Measurements from ENCODE around the gene PCBP3. TPM values are rescaled to one million over a fixed set of nuclear protein-coding genes. Genes with fewer than 3 reads are reported as not detected.

The PCBP3 gene
- total RNA-seq, 1 donor: 1.1 TPM

DNA sequence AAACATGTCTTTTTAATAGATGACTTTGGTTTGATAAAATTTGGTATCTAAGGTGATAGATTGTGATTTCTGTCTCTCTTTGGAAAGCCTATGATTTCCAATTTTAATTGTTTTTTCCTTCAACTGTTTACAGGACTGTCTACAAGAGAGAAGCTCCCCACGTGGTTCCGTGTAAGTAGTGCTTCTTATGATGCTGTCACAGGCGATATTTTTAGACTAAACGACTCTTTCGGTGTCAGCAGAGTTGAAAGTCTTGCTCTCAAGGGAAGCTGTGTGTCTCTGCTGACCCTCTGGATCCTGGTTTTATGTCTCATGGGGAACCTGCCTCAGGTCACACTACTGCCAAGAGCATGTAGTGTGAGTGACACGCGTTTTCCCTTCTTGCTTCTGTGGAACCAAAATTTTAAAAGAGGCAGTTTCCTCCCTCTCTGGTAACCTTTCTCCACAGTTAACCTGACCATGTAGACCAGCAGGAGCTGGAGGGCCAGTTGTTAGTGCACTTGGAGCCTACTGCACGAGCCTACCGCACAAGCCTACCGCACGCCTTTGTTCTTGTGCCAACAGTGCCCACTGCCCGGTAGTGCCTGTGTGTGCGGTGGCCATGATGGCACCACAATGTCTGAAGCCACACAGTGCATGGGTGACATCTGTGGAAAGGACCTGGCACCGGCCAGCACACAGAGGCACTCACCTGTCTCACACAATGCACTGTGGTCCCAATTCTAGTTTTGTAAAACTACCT lies 91.9 kb downstream of the PCBP3 start:
- no peak for TF ChIP-seq CTCF (IDR thresholded peaks at IDR 0.05; ENCODE audit: extremely low read depth, low read depth, low read length)

GRCh38 chr21:45736042-45736689 lies 92.6 kb downstream of the PCBP3 start:
- Histone ChIP-seq H3K4me3 (ENCODE audit: insufficient read depth, low read length) (no peak overlapping the region), H3K4me1 (ENCODE audit: insufficient read depth, low read length) (no peaks in the 10 kb centered on the region), H3K27me3 (ENCODE audit: insufficient read depth, low read length) (peaks cover 2% of the 10 kb centered on the region), H2AFZ (ENCODE audit: low read length) (no peak overlapping the region), H3K36me3 (ENCODE audit: insufficient read depth, low read length) (no peaks in the 10 kb centered on the region), H3K27ac (ENCODE audit: low read depth, low read length) (no peak overlapping the region), H4K20me1 (ENCODE audit: insufficient read depth, low read length) (peaks cover 3% of the 10 kb centered on the region), H3K9me3 (ENCODE audit: low read depth, low read length) (no peaks in the 10 kb centered on the region), H3K79me2 (ENCODE audit: insufficient read depth, low read length) (no peaks in the 10 kb centered on the region), H3K4me2 (ENCODE audit: insufficient read depth, low read length) (no peak overlapping the region)
- no peak for TF ChIP-seq CTCF (IDR thresholded peaks at IDR 0.05; ENCODE audit: extremely low read depth, low read depth, low read length)
- no peak for DNase-seq (ENCODE audit: insufficient read length, low spot score, missing footprints)

More for the DNA sequence above, 91.9 kb downstream of the PCBP3 start:
- Histone ChIP-seq H3K79me2 (ENCODE audit: insufficient read depth, low read length) (no peaks in the 10 kb centered on the region), H2AFZ (ENCODE audit: low read length) (no peak overlapping the region), H3K9me3 (ENCODE audit: low read depth, low read length) (no peaks in the 10 kb centered on the region), H4K20me1 (ENCODE audit: insufficient read depth, low read length) (peaks cover 3% of the 10 kb centered on the region), H3K4me2 (ENCODE audit: insufficient read depth, low read length) (no peak overlapping the region), H3K4me3 (ENCODE audit: insufficient read depth, low read length) (no peak overlapping the region), H3K27me3 (ENCODE audit: insufficient read depth, low read length) (peaks cover 2% of the 10 kb centered on the region), H3K27ac (ENCODE audit: low read depth, low read length) (no peak overlapping the region), H3K36me3 (ENCODE audit: insufficient read depth, low read length) (no peaks in the 10 kb centered on the region), H3K4me1 (ENCODE audit: insufficient read depth, low read length) (no peaks in the 10 kb centered on the region)
- DNase-seq (ENCODE audit: insufficient read length, low spot score, missing footprints): no peak

DNA sequence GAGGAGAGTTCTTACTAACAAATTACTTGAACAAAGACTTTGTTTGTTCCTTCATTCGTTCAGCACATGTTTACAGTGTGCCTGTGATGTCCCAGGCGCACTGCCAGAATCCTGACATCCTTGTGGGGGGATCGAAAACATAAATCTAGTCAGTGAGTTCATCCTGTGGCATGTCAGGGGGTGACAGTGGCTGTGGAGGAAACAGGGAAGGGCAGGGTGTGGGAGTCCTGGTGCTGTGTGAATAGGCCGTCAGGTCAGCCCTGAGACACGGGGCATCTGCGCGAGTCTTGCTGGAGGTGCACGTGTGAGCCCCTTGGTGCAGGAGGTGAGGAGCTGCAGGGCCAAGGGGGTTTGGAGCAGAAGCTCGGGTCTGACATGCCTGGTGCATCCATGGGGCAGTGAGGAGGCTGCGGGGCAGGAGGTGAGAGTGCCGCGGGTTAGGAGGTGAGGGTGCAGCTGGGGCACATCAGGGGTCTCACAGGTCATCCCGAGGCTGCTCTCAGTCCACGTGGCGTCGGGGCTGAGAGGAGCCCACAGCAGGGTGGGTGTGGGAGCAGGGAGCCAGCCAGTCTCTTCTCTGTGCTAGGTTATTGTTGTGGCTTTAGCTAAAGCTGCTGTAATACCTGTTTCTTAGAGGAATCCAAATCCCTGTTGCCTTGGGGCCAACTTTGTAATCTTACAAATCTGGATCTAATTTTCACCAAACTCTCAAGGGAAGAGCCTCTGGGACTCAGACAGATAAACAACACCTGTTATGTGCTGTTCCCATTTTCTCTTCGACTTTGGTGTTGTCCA lies 93.4 kb downstream of the PCBP3 start:
- H2AFZ ChIP-seq (ENCODE audit: low read length): no peak overlapping the region
- no peak for DNase-seq (ENCODE audit: insufficient read length, low spot score, missing footprints)
- no peaks in the 10 kb centered on the region for H3K9me3 ChIP-seq (ENCODE audit: low read depth, low read length)
- H3K27me3 ChIP-seq (ENCODE audit: insufficient read depth, low read length): peaks cover 2% of the 10 kb centered on the region
- H3K4me1 ChIP-seq (ENCODE audit: insufficient read depth, low read length): no peaks in the 10 kb centered on the region
- no peak for TF ChIP-seq CTCF (IDR thresholded peaks at IDR 0.05; ENCODE audit: extremely low read depth, low read depth, low read length)
- H4K20me1 ChIP-seq (ENCODE audit: insufficient read depth, low read length): peaks cover 3% of the 10 kb centered on the region
- no peak overlapping the region for H3K4me2 ChIP-seq (ENCODE audit: insufficient read depth, low read length)
- H3K79me2 ChIP-seq (ENCODE audit: insufficient read depth, low read length): no peaks in the 10 kb centered on the region
- no peaks in the 10 kb centered on the region for H3K36me3 ChIP-seq (ENCODE audit: insufficient read depth, low read length)
- H3K27ac ChIP-seq (ENCODE audit: low read depth, low read length): no peak overlapping the region
- no peak overlapping the region for H3K4me3 ChIP-seq (ENCODE audit: insufficient read depth, low read length)
